Spleen (tissue), 11 donors: ENCODE measurements around the gene BNIP3. TPM values are rescaled to one million over a fixed set of nuclear protein-coding genes. Genes with fewer than 3 reads are reported as not detected.
A peak's percentile ranks its signal among the peaks of the same experiment; 100 is the strongest.
"Not testable (repeated sequence)": the region's sequence is repeated elsewhere in the genome, so short reads cannot be mapped to it uniquely, and the experiment has no call there.

Experiments used
- DNase-seq: peaks from one replicate; pipeline ENCODE4 v3.0.0-alpha.2; 2020
- H3K27ac ChIP-seq, 8 donors: fragments of 200-600 bp; sonication (generic) in 7 of 8; 1 replicate in 4 of 8; 2 replicates in 4 of 8; pipeline versions ENCODE4 v1.5.0 to v1.8.0; 2016 to 2021; ENCODE audit warnings: inconsistent platforms in 4 of 8, mild to moderate bottlenecking in 4 of 8, moderate library complexity in 1 of 8
- H3K27me3 ChIP-seq, 7 donors: fragments of 200-600 bp; sonication (generic) in 6 of 7; replicated peaks in 1 of 7; 1 replicate in 4 of 7; 2 replicates in 3 of 7; pipeline versions ENCODE4 v1.5.0 to v1.8.0; 2016 to 2021; ENCODE audit warnings: inconsistent platforms in 3 of 7, mild to moderate bottlenecking in 1 of 7
- H3K36me3 ChIP-seq, 6 donors: fragments of 200-600 bp; sonication (generic) in 5 of 6; 1 replicate in 4 of 6; 2 replicates in 2 of 6; pipeline versions ENCODE4 v1.5.0 to v1.8.0; 2016 to 2021; ENCODE audit warnings: inconsistent platforms in 2 of 6
- H3K4me1 ChIP-seq, 6 donors: fragments of 200-600 bp; sonication (generic) in 5 of 6; 1 replicate in 3 of 6; 2 replicates in 3 of 6; pipeline versions ENCODE4 v1.5.0 to v1.8.0; 2016 to 2021; ENCODE audit warnings: inconsistent platforms in 3 of 6
- H3K4me3 ChIP-seq, 8 donors: fragments of 200-600 bp; sonication (generic) in 7 of 8; 1 replicate in 4 of 8; 2 replicates in 4 of 8; pipeline versions ENCODE4 v1.5.0 to v1.8.0; 2016 to 2021; ENCODE audit warnings: inconsistent platforms in 4 of 8, mild to moderate bottlenecking in 4 of 8, moderate library complexity in 2 of 8
- H3K9me3 ChIP-seq, 8 donors: fragments of 200-600 bp; sonication (generic) in 7 of 8; 1 replicate in 4 of 8; 2 replicates in 4 of 8; pipeline versions ENCODE4 v1.5.0 to v1.8.0; 2016 to 2021; ENCODE audit warnings: inconsistent platforms in 4 of 8
- POLR2A ChIP-seq, 3 donors: fragments of 450-650 bp; IDR thresholded peaks; one replicate each; pipeline ENCODE4 v1.5.1; 2017; ENCODE audit warnings: antibody characterized with exemption in 3 of 3, mild to moderate bottlenecking in 1 of 3
- POLR2AphosphoS5 ChIP-seq, 3 donors: sonication (generic); formaldehyde crosslinking; IDR thresholded peaks; one replicate each; pipeline ENCODE4 v1.5.1; 2017; ENCODE audit warnings: antibody characterized with exemption in 3 of 3
- WGBS, 5 donors: extraction: QIAGEN DNeasy Blood & Tissue Kit in 3 of 5; methylation state at CpG; one replicate each; pipeline versions ENCODE4 v1.1.5 to v1.1.7; 2013 to 2018; 5-methylcytosine and 5-hydroxymethylcytosine counted together
- intact Hi-C: fragments of 100-400 bp; cut with DNase I; formaldehyde crosslinking; loops from one replicate; pipeline ENCODE4 v1.15.0; 2023; ENCODE audit warnings: low total_unique reads
- polyA plus RNA-seq, 3 donors: library from polyadenylated mRNA; stranded (reverse); fragments of 200-250 nt; gene quantifications; one replicate each; pipeline ENCODE4 v1.2.1, GENCODE V29; 2013
- total RNA-seq, 7 donors: library from RNA; depleted of rRNA in 3 of 7; stranded (reverse); fragments of >200 nt in 3 of 7; fragmentation: NEBNext Ultra II Directional in 4 of 7; extraction: Animal tissue kit (Norgen Biotek cat#: 25700) in 4 of 7; gene quantifications; one replicate each; pipeline versions ENCODE4 v1.1.0 to v1.2.1, GENCODE V29; 2016 to 2021
- TF ChIP-seq, protein P1 (sequence below), 11 experiments: fragments of 200-600 bp in 7 of 11; fragments of 450-650 bp in 4 of 11; sonication (generic) in 4 of 11; IDR thresholded peaks in 8 of 11; conservative IDR thresholded peaks in 3 of 11; 1 replicate in 7 of 11; 2 replicates in 4 of 11; pipeline versions ENCODE4 v1.4.0 to v1.8.0; 2016 to 2021; ENCODE audit warnings: antibody characterized with exemption in 11 of 11, inconsistent platforms in 4 of 11, mild to moderate bottlenecking in 1 of 11
- donor health status: healthy with polysubstance abuse.
- donor health status: DM: no; HTN: no; CAD: no; lungs with moderate emphysema.
- donor health status: DM: no; HTN: no; CAD: no.
- donor health status: Bipolar disorder and iron deficiency.
- donor health status: healthy.
- donor health status: DM: no; HTN: no; CAD: no.
- donor health status: DM: yes; HTN: yes; CAD: no.

The BNIP3 gene
- total and polyA plus RNA-seq, 10 donors = 4.2 to 42.6 (median 16.6) TPM

DNA sequence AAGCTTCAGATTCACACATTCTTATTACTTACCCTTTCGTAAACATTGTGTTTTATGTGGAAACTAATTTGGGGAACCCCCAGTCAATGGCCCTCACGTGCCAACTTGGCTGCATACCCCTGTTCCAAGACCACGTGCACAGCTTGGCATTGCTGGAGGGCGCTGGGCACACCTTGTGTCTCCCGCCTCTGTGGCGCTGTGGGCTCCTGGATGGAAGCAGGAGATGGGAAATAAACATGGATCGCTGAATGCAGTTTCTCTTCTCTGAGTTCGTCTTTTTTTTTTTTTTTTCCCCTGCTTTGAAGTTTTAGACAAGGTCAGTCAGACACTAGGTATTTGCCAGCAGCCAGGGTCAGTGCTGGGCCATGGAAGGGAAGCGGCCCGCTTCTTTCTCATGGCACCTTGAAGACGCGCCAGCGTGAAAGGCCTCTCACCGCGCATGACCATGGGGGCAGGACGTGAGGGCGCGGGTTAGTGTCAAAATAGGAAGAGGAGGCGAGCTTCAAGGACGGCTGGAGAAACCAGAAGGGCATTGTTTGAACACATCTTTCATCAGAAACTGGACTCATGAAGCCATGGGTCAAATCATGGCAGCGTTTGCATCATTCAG, 27.3 kb downstream of the BNIP3 start:
- WGBS, 5 donors = 73 to 87% (median 81%) methylated on average over 21 of the region's 21 CpGs
- Histone ChIP-seq H3K27me3 (no peaks in the 10 kb centered on the region), H3K4me1 (peaks cover 0 to 6% (median 0%) of the 10 kb centered on the region in 6 donors), H3K36me3 (peaks cover 0 to 85% (median 41%) of the 10 kb centered on the region in 6 donors), H3K4me3 (no peak overlapping the region), H3K9me3 (no peaks in the 10 kb centered on the region), H3K27ac (peak overlapping the region in 4 of 8 donors; percentile 1 to 22 (median 14))
- DNase-seq = peak; percentile 73
- intact Hi-C loops = no loop called here
- peak in 2 of 3 donors; percentile 20 to 64 for TF ChIP-seq POLR2AphosphoS5 (IDR thresholded peaks at IDR 0.05)
- TF ChIP-seq, protein P1, sequence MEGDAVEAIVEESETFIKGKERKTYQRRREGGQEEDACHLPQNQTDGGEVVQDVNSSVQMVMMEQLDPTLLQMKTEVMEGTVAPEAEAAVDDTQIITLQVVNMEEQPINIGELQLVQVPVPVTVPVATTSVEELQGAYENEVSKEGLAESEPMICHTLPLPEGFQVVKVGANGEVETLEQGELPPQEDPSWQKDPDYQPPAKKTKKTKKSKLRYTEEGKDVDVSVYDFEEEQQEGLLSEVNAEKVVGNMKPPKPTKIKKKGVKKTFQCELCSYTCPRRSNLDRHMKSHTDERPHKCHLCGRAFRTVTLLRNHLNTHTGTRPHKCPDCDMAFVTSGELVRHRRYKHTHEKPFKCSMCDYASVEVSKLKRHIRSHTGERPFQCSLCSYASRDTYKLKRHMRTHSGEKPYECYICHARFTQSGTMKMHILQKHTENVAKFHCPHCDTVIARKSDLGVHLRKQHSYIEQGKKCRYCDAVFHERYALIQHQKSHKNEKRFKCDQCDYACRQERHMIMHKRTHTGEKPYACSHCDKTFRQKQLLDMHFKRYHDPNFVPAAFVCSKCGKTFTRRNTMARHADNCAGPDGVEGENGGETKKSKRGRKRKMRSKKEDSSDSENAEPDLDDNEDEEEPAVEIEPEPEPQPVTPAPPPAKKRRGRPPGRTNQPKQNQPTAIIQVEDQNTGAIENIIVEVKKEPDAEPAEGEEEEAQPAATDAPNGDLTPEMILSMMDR (IDR thresholded peaks at IDR 0.05 in 8 of 11, conservative IDR thresholded peaks at IDR 0.05 in 3 of 11) = no peak

GRCh38 chr10:131949908-131950307, 31.8 kb downstream of the BNIP3 start:
- H3K4me3 ChIP-seq, H3K9me3 ChIP-seq, intact Hi-C loops, H3K27ac ChIP-seq, DNase-seq, H3K27me3 ChIP-seq: not testable (repeated sequence)
- 87 to 91% (median 90%) methylated on average over 5 to 7 of the region's 7 CpGs for WGBS, 5 donors
- peaks cover 0 to 31% (median 7%) of the 10 kb centered on the region in 6 donors for H3K4me1 ChIP-seq
- H3K36me3 ChIP-seq = peaks cover 0 to 86% (median 64%) of the 10 kb centered on the region in 6 donors

DNA sequence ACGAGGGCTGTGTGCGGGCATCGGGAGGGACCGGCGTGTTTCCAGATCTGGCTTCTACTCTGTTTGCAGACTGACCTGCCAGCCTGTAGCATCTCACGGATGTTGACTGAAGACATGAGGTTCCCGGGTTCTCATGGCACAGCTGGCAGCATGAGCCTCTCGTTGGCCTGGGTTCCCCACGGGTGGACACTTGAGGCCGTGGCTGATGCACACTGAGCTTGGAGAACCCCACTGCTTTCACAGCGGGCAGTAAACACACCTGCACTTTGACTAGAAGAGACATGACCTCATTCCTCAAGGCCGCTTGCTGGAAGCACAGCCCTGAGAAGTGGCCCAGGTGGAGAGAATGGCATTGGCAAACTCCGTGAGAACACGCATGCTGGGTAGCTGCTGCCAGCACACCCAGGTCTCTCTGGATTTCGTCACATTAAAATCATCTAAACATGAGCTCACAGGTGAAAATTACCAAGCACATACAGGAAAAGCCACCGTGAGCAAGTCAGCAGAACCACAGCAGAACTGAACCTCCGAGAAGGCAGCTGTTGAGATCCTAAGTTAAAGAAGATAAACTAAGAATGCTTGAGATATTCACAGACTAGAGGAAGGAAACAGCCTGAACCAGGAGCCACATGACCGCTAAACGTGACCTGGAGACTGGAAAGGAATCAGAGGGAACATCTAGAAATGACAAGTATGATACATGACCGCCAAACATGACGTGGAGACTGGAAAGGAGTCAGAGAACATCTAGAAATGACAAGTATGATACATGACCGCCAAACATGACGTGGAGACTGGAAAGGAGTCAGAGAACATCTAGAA, 32.5 kb downstream of the BNIP3 start:
- no peak for TF ChIP-seq POLR2A (IDR thresholded peaks at IDR 0.05)
- no peak for TF ChIP-seq POLR2AphosphoS5 (IDR thresholded peaks at IDR 0.05)
- TF ChIP-seq, protein P1 (IDR thresholded peaks at IDR 0.05 in 8 of 11, conservative IDR thresholded peaks at IDR 0.05 in 3 of 11) = no peak
- intact Hi-C loops = no loop called here

DNA sequence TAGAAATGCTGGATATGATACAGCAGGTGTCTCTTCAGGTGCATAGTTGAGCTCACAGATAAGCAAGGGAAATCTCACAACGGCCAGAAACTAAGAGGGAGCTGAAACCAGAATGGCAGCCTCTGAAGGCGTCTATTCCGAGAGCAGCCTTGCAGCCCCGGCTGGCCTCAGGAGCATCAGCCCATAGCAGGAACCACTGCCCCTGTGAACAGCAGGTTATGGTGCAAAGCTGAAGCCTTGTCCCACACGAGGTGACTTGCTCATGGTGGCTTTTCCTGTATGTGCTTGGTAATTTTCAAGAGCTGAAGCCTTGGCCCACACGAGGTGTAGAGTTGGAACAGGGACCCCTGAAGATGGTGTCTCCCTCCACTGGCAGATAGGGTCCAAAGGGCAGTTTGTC, 33.2 kb downstream of the BNIP3 start:
- no peak overlapping the region for H3K27ac ChIP-seq
- intact Hi-C loops = no loop called here
- H3K4me3 ChIP-seq = no peak overlapping the region
- WGBS, 5 donors = 89 to 93% (median 90%) methylated on average over 5 to 6 of the region's 6 CpGs
- TF ChIP-seq, protein P1 (IDR thresholded peaks at IDR 0.05 in 8 of 11, conservative IDR thresholded peaks at IDR 0.05 in 3 of 11) = no peak
- TF ChIP-seq POLR2A (IDR thresholded peaks at IDR 0.05) (no peak), POLR2AphosphoS5 (IDR thresholded peaks at IDR 0.05) (no peak)
- H3K9me3 ChIP-seq = no peaks in the 10 kb centered on the region
- H3K36me3 ChIP-seq = peaks cover 0 to 86% (median 60%) of the 10 kb centered on the region in 6 donors
- DNase-seq = peak; percentile 20
- no peaks in the 10 kb centered on the region for H3K27me3 ChIP-seq
- H3K4me1 ChIP-seq = peaks cover 0 to 25% (median 4%) of the 10 kb centered on the region in 6 donors

More for the DNA sequence above, 32.5 kb downstream of the BNIP3 start:
- no peaks in the 10 kb centered on the region for H3K9me3 ChIP-seq
- no peak overlapping the region for H3K4me3 ChIP-seq
- 91 to 95% (median 94%) methylated on average over 12 to 21 of the region's 23 CpGs for WGBS, 5 donors
- H3K27me3 ChIP-seq = no peaks in the 10 kb centered on the region
- no peak overlapping the region for H3K27ac ChIP-seq
- H3K36me3 ChIP-seq = peaks cover 0 to 86% (median 63%) of the 10 kb centered on the region in 6 donors
- peak; percentile 44 for DNase-seq
- peaks cover 0 to 30% (median 6%) of the 10 kb centered on the region in 6 donors for H3K4me1 ChIP-seq
